HepG2 (cell line): ENCODE measurements around the gene SLC4A2. TPM values are rescaled to one million over a fixed set of nuclear protein-coding genes. Genes with fewer than 3 reads are reported as not detected.

Experiments
- DMAP1 ChIP-seq: IDR thresholded peaks from 2 replicates; pipeline ENCODE4 v1.6.1; 2016
- DRAP1 ChIP-seq: IDR thresholded peaks from 2 replicates; pipeline ENCODE4 v1.6.1; 2016; ENCODE audit warnings: missing genetic modification reagents, missing compliant biosample characterization
- ETV6 ChIP-seq: sonication (generic); formaldehyde crosslinking; conservative IDR thresholded peaks from 2 replicates; pipeline ENCODE4 v1.4.0; 2020; ENCODE audit warnings: missing genetic modification reagents
- FOXK1 ChIP-seq: sonication (generic); formaldehyde crosslinking; IDR thresholded peaks from 2 replicates; pipeline ENCODE4 v1.4.0; 2020; ENCODE audit warnings: low read depth, missing genetic modification reagents, borderline replicate concordance
- GABPB1 ChIP-seq: IDR thresholded peaks from 2 replicates; pipeline ENCODE4 v1.6.1; 2016; ENCODE audit warnings: mild to moderate bottlenecking, missing genetic modification reagents, moderate library complexity, missing compliant biosample characterization
- HOXA9 ChIP-seq: sonication (generic); formaldehyde crosslinking; IDR thresholded peaks from 2 replicates; pipeline ENCODE4 v1.8.1; 2022; ENCODE audit warnings: missing genetic modification reagents, mild to moderate bottlenecking, moderate library complexity, borderline replicate concordance
- MTA3 ChIP-seq: sonication (generic); formaldehyde crosslinking; IDR thresholded peaks from 2 replicates; pipeline ENCODE4 v1.4.0; 2020; ENCODE audit warnings: missing genetic modification reagents
- MZF1 ChIP-seq: sonication (generic); formaldehyde crosslinking; IDR thresholded peaks from 2 replicates; pipeline ENCODE4 v1.8.1; 2023; ENCODE audit warnings: mild to moderate bottlenecking, missing genetic modification reagents, borderline replicate concordance
- POGK ChIP-seq: sonication (generic); formaldehyde crosslinking; conservative IDR thresholded peaks from 2 replicates; pipeline ENCODE4 v1.8.0; 2022; ENCODE audit warnings: mild to moderate bottlenecking, moderate library complexity, missing genetic modification reagents
- RBFOX2 ChIP-seq: fragments of 200-400 bp; formaldehyde crosslinking; IDR thresholded peaks from 2 replicates; pipeline ENCODE4 v1.6.1; 2017; ENCODE audit warnings: low read depth, mild to moderate bottlenecking, low read length
- REPIN1 ChIP-seq: sonication (generic); formaldehyde crosslinking; IDR thresholded peaks from 2 replicates; pipeline ENCODE4 v1.8.0; 2022; ENCODE audit warnings: missing genetic modification reagents, low read depth, mild to moderate bottlenecking, borderline replicate concordance
- REST ChIP-seq, 2 experiments: IDR thresholded peaks; 2 replicates each; pipeline ENCODE4 v1.6.1; 2011 to 2012; ENCODE audit warnings: low read length in 2 of 2, borderline replicate concordance in 1 of 2, low read depth in 1 of 2, mild to moderate bottlenecking in 1 of 2, moderate library complexity in 1 of 2
- THAP9 ChIP-seq: sonication (generic); formaldehyde crosslinking; IDR thresholded peaks from 2 replicates; pipeline ENCODE4; 2020; ENCODE audit warnings: missing genetic modification reagents, mild to moderate bottlenecking, borderline replicate concordance
- THYN1 ChIP-seq: sonication (generic); formaldehyde crosslinking; IDR thresholded peaks from 2 replicates; pipeline ENCODE4 v1.8.1; 2023; ENCODE audit warnings: low read depth, mild to moderate bottlenecking, moderate library complexity, missing genetic modification reagents, borderline replicate concordance
- ZEB1 ChIP-seq: IDR thresholded peaks from 2 replicates; pipeline ENCODE4 v1.6.1; 2012; ENCODE audit warnings: mild to moderate bottlenecking, low read depth, inconsistent platforms; ENCODE audit not compliant: insufficient replicate concordance
- ZNF17 ChIP-seq: sonication (generic); formaldehyde crosslinking; IDR thresholded peaks from 2 replicates; pipeline ENCODE4 v1.5.0; 2020; ENCODE audit warnings: mild to moderate bottlenecking, missing genetic modification reagents
- ZNF83 ChIP-seq: sonication (generic); formaldehyde crosslinking; IDR thresholded peaks from 2 replicates; pipeline ENCODE4 v1.4.0; 2020; ENCODE audit warnings: missing genetic modification reagents, mild to moderate bottlenecking, borderline replicate concordance
- polyA plus RNA-seq, 8 experiments: library from polyadenylated mRNA; depleted of rRNA in 3 of 8; stranded (reverse) in 7 of 8; unstranded in 1 of 8; fragments of >200 nt; fragmentation: Illumina TruSeq in 4 of 8; extraction: Trizol in 4 of 8; gene quantifications; 2 replicates each; pipeline versions ENCODE4 v1.2.1 to v1.2.3, GENCODE V29; 2011 to 2016; ENCODE audit warnings: low read depth in 4 of 8, missing spikeins in 1 of 8, mixed read lengths in 1 of 8; ENCODE audit not compliant: insufficient read depth in 1 of 8
- total RNA-seq, 5 experiments: library from RNA; depleted of rRNA; stranded (reverse); fragments of >200 nt; fragmentation: Illumina TruSeq; extraction: Trizol; gene quantifications; 2 replicates each; pipeline ENCODE4 v1.2.3, GENCODE V29; 2016; ENCODE audit warnings: low read depth in 1 of 5
- TF ChIP-seq, protein P1 (sequence below): conservative IDR thresholded peaks from 2 replicates; pipeline ENCODE4 v1.6.1; 2018; ENCODE audit warnings: missing genetic modification reagents

SLC4A2 gene
- total and polyA plus RNA-seq, 2 of the 13 experiments (the other 11 are each of a cell fraction or from before 2014, with no cell fraction given), result 51.9 to 73.4 TPM

DNA sequence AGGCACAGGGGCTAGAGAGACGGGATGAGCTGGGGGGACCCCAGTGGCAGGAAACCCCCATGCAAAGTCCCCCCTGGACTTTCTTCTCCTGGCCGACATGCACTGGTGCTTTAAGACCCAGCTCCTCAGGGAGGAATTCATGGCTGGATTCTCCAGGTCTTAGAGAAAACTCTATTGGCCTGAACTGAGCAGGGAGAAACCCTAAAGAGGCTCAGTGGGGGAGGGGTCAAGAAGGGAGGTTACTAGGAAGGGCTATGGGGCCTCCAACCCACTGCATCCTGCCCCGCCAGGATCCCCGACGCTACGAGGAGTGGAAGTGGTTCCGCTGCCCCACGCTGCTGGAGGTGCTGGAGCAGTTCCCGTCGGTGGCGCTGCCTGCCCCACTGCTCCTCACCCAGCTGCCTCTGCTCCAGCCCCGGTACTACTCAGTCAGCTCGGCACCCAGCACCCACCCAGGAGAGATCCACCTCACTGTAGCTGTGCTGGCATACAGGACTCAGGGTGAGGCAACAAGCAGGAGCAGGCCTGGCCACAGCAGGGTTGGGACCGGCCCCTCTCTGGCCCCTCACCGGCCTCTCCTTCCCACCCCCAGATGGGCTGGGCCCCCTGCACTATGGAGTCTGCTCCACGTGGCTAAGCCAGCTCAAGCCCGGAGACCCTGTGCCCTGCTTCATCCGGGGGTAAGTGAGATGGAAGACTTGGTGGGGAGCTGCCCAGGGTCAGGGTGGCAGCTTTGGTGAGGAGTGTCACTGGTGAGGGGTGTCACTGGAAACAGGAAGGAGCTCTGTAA lies 48.9 kb upstream of the SLC4A2 start (continued):
- no peak for TF ChIP-seq REST (IDR thresholded peaks at IDR 0.05; ENCODE audit: borderline replicate concordance in 1 of 2, low read depth in 1 of 2, low read length in 2 of 2)
- TF ChIP-seq HOXA9 (CRISPR knock-in tag), result no peak
- peak; percentile 54; the same call in 1 of the 2 replicates for TF ChIP-seq DMAP1
- no peak for TF ChIP-seq MZF1
- TF ChIP-seq THYN1 (CRISPR knock-in tag), result no peak
- TF ChIP-seq MTA3 (CRISPR knock-in tag), result no peak
- TF ChIP-seq POGK (CRISPR knock-in tag), result no peak
- no peak for TF ChIP-seq DRAP1 (CRISPR knock-in tag)
- TF ChIP-seq REPIN1 (CRISPR knock-in tag), result peak; percentile 19; the same call in 1 of the 2 replicates
- TF ChIP-seq ZEB1, result no peak
- peak; percentile 90 for TF ChIP-seq ZNF83 (CRISPR knock-in tag)
- peak; percentile 41; the same call in 1 of the 2 replicates for TF ChIP-seq GABPB1 (CRISPR knock-in tag)
- TF ChIP-seq FOXK1 (CRISPR knock-in tag), result no peak
- TF ChIP-seq RBFOX2, result 0 out of 2 replicates have a peak, but pooled peaks have one; percentile 26
- TF ChIP-seq ETV6 (CRISPR knock-in tag), result no peak
- no peak for TF ChIP-seq ZNF17 (CRISPR knock-in tag)
- TF ChIP-seq, protein P1, sequence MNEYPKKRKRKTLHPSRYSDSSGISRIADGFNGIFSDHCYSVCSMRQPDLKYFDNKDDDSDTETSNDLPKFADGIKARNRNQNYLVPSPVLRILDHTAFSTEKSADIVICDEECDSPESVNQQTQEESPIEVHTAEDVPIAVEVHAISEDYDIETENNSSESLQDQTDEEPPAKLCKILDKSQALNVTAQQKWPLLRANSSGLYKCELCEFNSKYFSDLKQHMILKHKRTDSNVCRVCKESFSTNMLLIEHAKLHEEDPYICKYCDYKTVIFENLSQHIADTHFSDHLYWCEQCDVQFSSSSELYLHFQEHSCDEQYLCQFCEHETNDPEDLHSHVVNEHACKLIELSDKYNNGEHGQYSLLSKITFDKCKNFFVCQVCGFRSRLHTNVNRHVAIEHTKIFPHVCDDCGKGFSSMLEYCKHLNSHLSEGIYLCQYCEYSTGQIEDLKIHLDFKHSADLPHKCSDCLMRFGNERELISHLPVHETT (CRISPR knock-in tag), result no peak
- no peak for TF ChIP-seq THAP9 (CRISPR knock-in tag)
